Fibroblast of villous mesenchyme (primary cell): Measurements from ENCODE around the gene PAXIP1. TPM values are rescaled to one million over a fixed set of nuclear protein-coding genes. Genes with fewer than 3 reads are reported as not detected.

Experiments
- DNase-seq: peaks from one replicate; pipeline ENCODE4 v3.0.0-alpha.2; 2010; ENCODE audit warnings: low read depth
- H3K4me3 ChIP-seq: 2 replicates; pipeline ENCODE4 v1.5.1; 2011; ENCODE audit warnings: low read depth, mild to moderate bottlenecking, low read length
- CTCF ChIP-seq: IDR thresholded peaks from 2 replicates; pipeline ENCODE4 v1.5.1; 2012; ENCODE audit warnings: low read depth, mild to moderate bottlenecking, low read length; ENCODE audit not compliant: insufficient read depth
- total RNA-seq: library from RNA; depleted of rRNA; stranded (reverse); fragments of >200 nt; gene quantifications from 2 replicates; pipeline ENCODE4 v1.2.3, GENCODE V29; 2012

The PAXIP1 gene
- total RNA-seq, 1 donor = 10.4 TPM

GRCh38 chr7:154905615-154906014 is 97.3 kb downstream of the PAXIP1 start:
- no peak for DNase-seq
- TF ChIP-seq CTCF = no peak
- no peak overlapping the region for H3K4me3 ChIP-seq

- no peak overlapping the region for H3K4me3 ChIP-seq
- no peak for TF ChIP-seq CTCF
- no peak for DNase-seq
Measured at GRCh38 chr7:154905146-154905545, 97.8 kb downstream of the PAXIP1 start.

GRCh38 chr7:154903083-154903731 is 99.7 kb downstream of the PAXIP1 start:
- TF ChIP-seq CTCF = no peak
- DNase-seq = no peak
- no peak overlapping the region for H3K4me3 ChIP-seq

GRCh38 chr7:154902600-154903082 is 100.3 kb downstream of the PAXIP1 start:
- no peak for DNase-seq
- no peak for TF ChIP-seq CTCF
- no peak overlapping the region for H3K4me3 ChIP-seq

GRCh38 chr7:154899862-154900261 is 103.1 kb downstream of the PAXIP1 start:
- no peak for TF ChIP-seq CTCF
- H3K4me3 ChIP-seq = no peak overlapping the region
- no peak for DNase-seq

- DNase-seq = no peak
- no peak overlapping the region for H3K4me3 ChIP-seq
- TF ChIP-seq CTCF = no peak
Measured at GRCh38 chr7:154898973-154899855, 103.7 kb downstream of the PAXIP1 start.
